ENCODE measurements around the gene CCDC33.

DNA sequence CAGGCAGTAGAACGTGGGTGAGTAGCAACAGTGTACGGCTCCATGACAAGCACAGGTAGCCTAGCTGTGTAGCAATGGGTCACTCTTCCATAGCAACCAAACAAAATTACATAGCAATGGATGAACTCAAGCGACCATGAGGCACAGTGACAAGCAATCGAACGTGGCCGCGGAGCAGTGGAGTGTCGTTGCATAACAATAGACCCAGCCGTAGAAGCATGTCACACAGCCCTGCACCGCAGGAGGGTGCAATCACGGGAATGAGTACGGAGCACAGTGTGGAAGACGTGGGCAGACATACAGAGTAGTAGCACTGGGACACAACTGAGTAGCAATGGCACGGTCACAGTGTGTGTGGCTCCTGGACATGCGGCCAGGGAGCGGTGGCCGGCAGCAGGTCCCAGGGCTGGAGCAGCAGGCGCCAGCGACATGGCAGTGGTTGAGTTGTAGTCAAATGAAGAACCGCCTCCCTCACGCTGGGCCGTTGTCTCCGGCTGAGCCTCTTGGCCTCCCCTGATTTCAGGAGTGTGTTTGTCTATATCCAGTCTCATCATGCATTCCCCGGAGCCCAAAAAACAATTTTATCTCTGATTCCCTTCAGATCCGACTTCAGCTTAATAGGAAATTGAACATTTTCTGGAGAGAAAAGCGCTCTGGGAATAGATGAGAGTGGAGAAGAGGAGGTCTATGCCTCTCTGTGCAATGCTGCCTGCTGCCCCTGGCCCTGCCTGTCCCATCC, 64.1 kb downstream of the CCDC33 start:
- TF ChIP-seq ZNF274 (IDR thresholded peaks at IDR 0.05; ENCODE audit: low read depth, low read length) (no peak), SUZ12 (IDR thresholded peaks at IDR 0.05; ENCODE audit: extremely low read depth, insufficient read depth, insufficient read length) (no peak), YY1 (IDR thresholded peaks at IDR 0.05; ENCODE audit: insufficient read depth, insufficient read length) (no peak)
